Effector memory CD4-positive, alpha-beta T cell (primary cell): ENCODE data around the gene LCNL1.

Experiments
- DNase-seq, 3 donors: peaks; one replicate each; pipeline ENCODE4 v3.0.0-alpha.2; 2020
- H3K27ac ChIP-seq: 2 replicates; pipeline ENCODE4 v1.7.0; 2013; ENCODE audit warnings: mild to moderate bottlenecking, low read length, moderate library complexity; ENCODE audit not compliant: insufficient read depth, poor library complexity, severe bottlenecking
- H3K27me3 ChIP-seq: replicated peaks from 2 replicates; pipeline ENCODE4 v1.7.0; 2013; ENCODE audit warnings: mild to moderate bottlenecking, low read length; ENCODE audit not compliant: insufficient read depth, control insufficient read depth, poor library complexity, severe bottlenecking
- H3K36me3 ChIP-seq: 2 replicates; pipeline ENCODE4 v1.7.0; 2013; ENCODE audit warnings: mild to moderate bottlenecking, low read length, moderate library complexity; ENCODE audit not compliant: control insufficient read depth, insufficient read depth
- H3K4me1 ChIP-seq: 2 replicates; pipeline ENCODE4 v1.7.0; 2013; ENCODE audit warnings: low read length, mild to moderate bottlenecking; ENCODE audit not compliant: control insufficient read depth, insufficient read depth, poor library complexity, severe bottlenecking
- H3K4me3 ChIP-seq: 2 replicates; pipeline ENCODE4 v1.7.0; 2013; ENCODE audit warnings: low read length, low read depth, mild to moderate bottlenecking; ENCODE audit not compliant: insufficient read depth, poor library complexity, severe bottlenecking
- H3K9me3 ChIP-seq: 2 replicates; pipeline ENCODE4 v1.7.0; 2013; ENCODE audit warnings: mild to moderate bottlenecking, low read length, moderate library complexity; ENCODE audit not compliant: control insufficient read depth

The LCNL1 gene

GRCh38 chr9:137017071-137017470, 34.3 kb downstream of the LCNL1 start:
- Histone ChIP-seq H3K4me3 (no peak overlapping the region), H3K27me3 (no peaks in the 10 kb centered on the region), H3K9me3 (no peaks in the 10 kb centered on the region), H3K27ac (no peak overlapping the region), H3K4me1 (no peaks in the 10 kb centered on the region), H3K36me3 (peaks cover 52% of the 10 kb centered on the region)
- DNase-seq, result no peak

- H3K4me1 ChIP-seq, result no peaks in the 10 kb centered on the region
- no peak overlapping the region for H3K27ac ChIP-seq
- DNase-seq, result no peak
- peaks cover 44% of the 10 kb centered on the region for H3K36me3 ChIP-seq
- H3K9me3 ChIP-seq, result no peaks in the 10 kb centered on the region
- no peak overlapping the region for H3K4me3 ChIP-seq
- H3K27me3 ChIP-seq, result no peaks in the 10 kb centered on the region
Observed at GRCh38 chr9:137017791-137018497, 35.2 kb downstream of the LCNL1 start.

GRCh38 chr9:137018761-137019559, 36.2 kb downstream of the LCNL1 start:
- H3K27ac ChIP-seq, result no peak overlapping the region
- no peak overlapping the region for H3K4me3 ChIP-seq
- no peaks in the 10 kb centered on the region for H3K27me3 ChIP-seq
- no peaks in the 10 kb centered on the region for H3K9me3 ChIP-seq
- H3K36me3 ChIP-seq, result peaks cover 36% of the 10 kb centered on the region
- H3K4me1 ChIP-seq, result no peaks in the 10 kb centered on the region
- DNase-seq, result no peak

GRCh38 chr9:137019891-137020683, 37.3 kb downstream of the LCNL1 start:
- H3K27me3 ChIP-seq, result no peaks in the 10 kb centered on the region
- H3K4me3 ChIP-seq, result no peak overlapping the region
- DNase-seq, result no peak
- H3K36me3 ChIP-seq, result peaks cover 25% of the 10 kb centered on the region
- H3K9me3 ChIP-seq, result no peaks in the 10 kb centered on the region
- no peak overlapping the region for H3K27ac ChIP-seq
- peaks cover 3% of the 10 kb centered on the region for H3K4me1 ChIP-seq

- H3K4me3 ChIP-seq, result no peak overlapping the region
- no peak for DNase-seq
- peaks cover 19% of the 10 kb centered on the region for H3K36me3 ChIP-seq
- no peaks in the 10 kb centered on the region for H3K27me3 ChIP-seq
- H3K9me3 ChIP-seq, result no peaks in the 10 kb centered on the region
- H3K4me1 ChIP-seq, result peaks cover 6% of the 10 kb centered on the region
- H3K27ac ChIP-seq, result no peak overlapping the region
Observed at GRCh38 chr9:137020771-137021567, 38.2 kb downstream of the LCNL1 start.

- no peak for DNase-seq
- Histone ChIP-seq H3K27me3 (no peaks in the 10 kb centered on the region), H3K4me1 (peaks cover 6% of the 10 kb centered on the region), H3K9me3 (no peaks in the 10 kb centered on the region), H3K27ac (peak overlapping the region; percentile 37), H3K36me3 (peaks cover 13% of the 10 kb centered on the region), H3K4me3 (no peak overlapping the region)
Observed at GRCh38 chr9:137021568-137021978, 38.8 kb downstream of the LCNL1 start.

GRCh38 chr9:137021979-137022661, 39.3 kb downstream of the LCNL1 start:
- H3K4me1 ChIP-seq, result peaks cover 12% of the 10 kb centered on the region
- H3K9me3 ChIP-seq, result no peaks in the 10 kb centered on the region
- no peak overlapping the region for H3K4me3 ChIP-seq
- H3K36me3 ChIP-seq, result peaks cover 7% of the 10 kb centered on the region
- peak; percentile 56 to 77 (median 68) for DNase-seq
- H3K27ac ChIP-seq, result peak overlapping the region; percentile 37
- H3K27me3 ChIP-seq, result no peaks in the 10 kb centered on the region

- H3K36me3 ChIP-seq, result peaks cover 3% of the 10 kb centered on the region
- H3K4me1 ChIP-seq, result peaks cover 17% of the 10 kb centered on the region
Observed at GRCh38 chr9:137022662-137023008, 39.8 kb downstream of the LCNL1 start.

GRCh38 chr9:137023157-137023556, 40.4 kb downstream of the LCNL1 start:
- H3K36me3 ChIP-seq, result no peaks in the 10 kb centered on the region
- no peak for DNase-seq
- no peaks in the 10 kb centered on the region for H3K9me3 ChIP-seq

More at GRCh38 chr9:137022662-137023008, 39.8 kb downstream of the LCNL1 start:
- Histone ChIP-seq H3K4me3 (no peak overlapping the region), H3K9me3 (no peaks in the 10 kb centered on the region), H3K27me3 (no peaks in the 10 kb centered on the region), H3K27ac (no peak overlapping the region)
- DNase-seq, result no peak

More at GRCh38 chr9:137023157-137023556, 40.4 kb downstream of the LCNL1 start:
- Histone ChIP-seq H3K4me3 (no peak overlapping the region), H3K27me3 (no peaks in the 10 kb centered on the region), H3K4me1 (peaks cover 17% of the 10 kb centered on the region), H3K27ac (no peak overlapping the region)
